T1000 (cell line): ENCODE results near the gene SORBS2.

Source experiments
- DNase-seq: peaks from one replicate; lab custom pipeline; 2025; ENCODE audit warnings: mixed read lengths; lab: John Stamatoyannopoulos, UW

Gene SORBS2

DNA sequence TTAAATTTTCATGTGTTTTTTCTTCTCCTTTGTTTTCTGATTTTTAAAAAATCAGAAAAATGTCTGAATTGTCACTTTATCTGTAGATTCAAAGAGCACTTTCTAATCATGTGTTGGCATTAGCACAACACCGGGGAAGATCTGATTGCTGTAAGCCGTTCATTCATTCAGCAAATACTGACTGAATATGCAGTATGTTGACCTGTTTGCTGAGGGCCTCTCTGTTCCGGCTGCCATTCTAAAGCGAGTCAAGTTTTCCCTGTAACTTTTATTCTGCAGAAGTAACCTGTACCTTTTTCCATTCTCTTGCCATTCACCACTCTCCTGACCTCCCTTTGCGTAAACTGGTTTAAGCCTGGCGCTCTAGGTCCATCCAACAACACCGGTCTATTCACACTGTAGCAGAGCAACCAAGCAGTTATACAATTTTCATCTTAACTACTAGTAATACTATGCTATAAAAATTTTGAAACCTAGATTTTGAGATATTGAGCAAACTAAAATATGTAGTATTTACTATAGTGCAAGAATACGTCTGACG, 6.7 kb downstream of the SORBS2 start:
- DNase-seq = no peak

DNA sequence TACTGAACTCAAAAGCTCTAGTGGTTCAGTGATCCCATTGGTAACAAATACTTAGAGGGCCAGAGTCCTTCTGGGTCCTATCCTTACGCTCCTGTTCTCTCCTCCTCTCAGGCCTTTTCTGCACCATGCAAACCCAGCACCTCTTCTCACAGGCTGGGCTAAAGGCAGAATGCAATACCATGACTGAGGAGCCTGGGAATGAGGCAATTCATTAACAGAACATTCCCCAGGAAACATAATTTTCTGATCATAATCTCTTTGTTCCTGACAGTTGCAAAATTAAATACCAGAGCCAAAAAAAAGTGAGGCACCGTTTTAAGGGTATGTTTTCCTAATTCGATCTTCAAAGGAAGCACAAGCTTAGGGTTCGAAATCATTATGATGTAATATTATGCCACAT, 9.0 kb downstream of the SORBS2 start:
- no peak for DNase-seq

DNA sequence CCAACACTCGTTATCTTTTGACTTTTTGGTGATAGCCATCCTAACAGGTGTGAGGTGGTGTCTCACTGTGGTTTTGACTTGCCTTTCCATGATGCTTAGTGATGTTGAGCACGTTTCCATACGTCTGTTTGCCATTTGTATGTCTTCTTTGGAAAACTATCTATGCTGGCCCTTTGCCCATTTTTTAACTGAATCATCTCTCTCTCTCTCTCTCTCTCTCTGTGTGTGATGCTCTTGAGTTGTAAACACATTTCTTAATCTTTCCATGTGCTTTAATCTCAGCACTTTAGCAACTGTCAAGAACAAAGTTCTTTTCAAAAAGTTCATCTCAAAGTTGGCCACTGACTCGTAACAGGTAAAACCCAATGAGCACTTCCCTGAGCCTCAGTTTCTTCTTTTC, 10.5 kb downstream of the SORBS2 start:
- DNase-seq = no peak

DNA sequence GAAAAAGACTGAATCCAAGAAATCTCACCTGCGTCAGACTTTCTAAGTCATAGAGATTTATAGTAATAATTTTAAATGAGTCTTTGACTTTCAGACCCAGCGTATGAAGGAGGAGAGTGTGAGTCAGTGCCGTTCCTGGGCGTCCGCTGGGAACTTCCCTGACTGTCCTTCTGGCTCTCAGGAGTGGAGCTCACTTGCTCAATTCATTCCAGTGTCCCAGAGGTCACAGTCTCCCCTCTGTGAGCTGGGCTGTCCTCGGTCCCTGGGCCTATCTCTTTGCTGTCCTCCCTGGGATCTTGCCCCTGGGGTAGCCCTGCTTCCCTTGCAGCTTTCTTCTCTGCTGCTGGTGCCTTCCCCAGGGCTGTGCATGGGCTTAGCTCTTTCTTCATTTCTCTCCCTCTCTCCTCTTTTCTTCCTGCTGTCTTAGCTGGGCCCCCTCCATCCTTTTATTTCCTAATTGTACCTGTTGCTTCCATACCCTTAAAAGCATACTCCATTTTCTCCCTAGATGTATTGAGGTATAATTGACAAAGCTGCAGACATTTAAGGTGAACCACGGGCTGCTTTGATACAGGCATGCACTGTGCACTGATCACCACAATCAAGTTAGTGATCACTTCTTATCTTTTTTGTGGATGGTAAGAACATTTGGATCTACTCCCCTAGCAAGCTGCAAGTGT, 11.6 kb downstream of the SORBS2 start:
- DNase-seq = no peak

DNA sequence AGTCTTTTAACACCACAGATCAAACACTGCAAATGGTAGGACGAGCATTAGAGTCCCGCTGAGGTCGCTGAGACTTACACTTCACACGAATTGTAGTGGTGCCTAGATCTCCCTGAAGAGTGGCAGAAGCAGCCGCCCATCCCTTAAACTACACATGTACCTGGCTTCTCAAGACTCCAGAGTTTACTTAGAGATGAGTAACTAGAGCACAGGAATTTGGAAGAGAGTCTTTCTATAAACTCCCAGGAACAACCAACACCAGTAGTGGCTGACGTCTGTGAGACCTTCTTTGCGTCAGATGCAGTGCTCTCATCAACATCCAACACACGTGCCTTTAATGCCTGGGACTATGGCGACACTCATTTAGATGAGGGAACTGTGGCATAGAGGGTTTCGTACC, 12.6 kb downstream of the SORBS2 start:
- DNase-seq = no peak

DNA sequence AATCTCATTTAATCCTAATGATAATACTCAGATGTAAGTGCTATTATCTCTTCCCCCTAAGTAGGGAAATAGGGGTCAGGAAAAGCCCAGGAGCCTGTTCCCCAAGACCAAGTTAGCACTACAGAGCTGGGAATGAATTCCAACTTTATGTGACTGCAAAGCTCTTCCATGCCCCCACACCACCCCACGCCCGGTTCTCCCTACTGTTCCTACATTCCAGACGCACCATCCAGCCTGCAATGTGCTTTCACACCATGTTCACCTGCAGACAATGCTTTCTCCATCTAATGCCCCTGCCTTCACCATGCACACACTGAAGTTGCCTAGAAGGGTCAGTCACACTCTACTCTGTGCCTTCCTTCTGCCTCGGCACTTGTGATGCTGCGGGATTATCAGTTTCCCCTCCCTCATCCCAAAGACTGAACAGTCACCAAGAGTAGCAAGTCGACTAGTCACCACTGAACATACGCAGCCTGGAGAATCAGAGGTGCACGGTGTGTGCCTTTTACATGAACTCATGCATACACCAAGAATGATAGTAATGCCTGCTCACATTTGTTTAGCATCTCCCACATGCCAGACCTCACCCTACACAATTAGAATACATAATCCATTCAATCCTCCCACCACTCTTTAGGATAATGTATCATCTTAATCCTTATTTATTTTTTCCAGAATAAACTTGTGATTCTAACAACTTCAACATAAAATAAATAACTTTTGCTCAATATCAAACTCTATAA, 14.2 kb downstream of the SORBS2 start:
- no peak for DNase-seq

DNA sequence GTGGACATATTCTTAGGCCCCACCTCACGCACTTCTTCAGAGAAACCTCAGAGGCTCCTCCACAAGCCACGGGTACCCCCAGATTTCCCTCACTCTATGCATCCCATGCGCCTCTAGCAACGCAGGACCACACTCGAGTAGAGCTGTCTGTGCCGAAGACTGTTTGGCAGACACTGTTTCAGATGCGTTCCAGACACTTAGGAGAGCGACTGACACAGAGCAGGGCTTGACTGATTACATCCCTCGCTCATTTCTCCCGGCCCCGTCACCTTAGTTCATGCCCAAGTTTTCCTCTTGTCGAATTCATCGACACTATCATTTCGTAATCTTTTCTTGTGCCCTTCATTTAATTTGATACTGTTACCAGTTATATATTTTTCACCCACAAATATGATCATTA, 15.0 kb downstream of the SORBS2 start:
- DNase-seq = no peak

DNA sequence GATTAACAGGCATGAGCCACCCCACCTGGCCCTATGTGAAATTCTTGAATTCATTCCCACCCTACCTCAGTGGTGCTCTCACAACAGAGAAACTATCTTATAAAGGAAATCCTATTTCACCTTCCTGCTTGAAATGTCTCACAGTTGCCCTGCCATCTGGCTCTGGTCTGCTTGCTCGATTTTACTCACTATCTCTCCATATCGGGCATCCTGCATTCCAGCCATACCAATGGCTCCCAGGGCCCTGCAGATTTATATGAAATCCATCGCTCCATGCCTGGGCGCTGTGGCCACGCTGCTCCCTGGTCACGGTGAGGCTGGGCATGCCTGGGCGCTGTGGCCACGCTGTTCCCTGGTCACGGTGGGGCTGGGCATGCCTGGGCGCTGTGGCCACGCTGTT, 15.8 kb downstream of the SORBS2 start:
- no peak for DNase-seq

DNA sequence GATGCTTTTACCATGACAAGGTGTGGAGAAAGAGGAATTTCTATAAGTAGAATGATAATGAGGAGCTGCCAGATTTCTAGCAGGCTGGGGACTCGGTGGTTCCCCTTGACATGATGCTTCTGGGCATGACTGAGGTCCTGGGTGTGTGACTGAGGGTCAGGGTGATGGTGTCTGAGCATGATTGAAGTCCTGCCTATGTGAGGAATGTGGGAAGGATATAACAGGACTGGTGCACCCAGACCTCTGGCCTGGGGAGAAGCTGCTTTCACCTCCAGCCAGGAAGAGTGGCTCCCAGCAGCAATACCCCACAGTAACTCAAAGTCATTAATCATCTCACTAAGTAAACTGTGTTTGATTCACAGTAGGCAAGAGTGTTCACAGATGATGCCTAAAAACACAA, 17.4 kb downstream of the SORBS2 start:
- no peak for DNase-seq

DNA sequence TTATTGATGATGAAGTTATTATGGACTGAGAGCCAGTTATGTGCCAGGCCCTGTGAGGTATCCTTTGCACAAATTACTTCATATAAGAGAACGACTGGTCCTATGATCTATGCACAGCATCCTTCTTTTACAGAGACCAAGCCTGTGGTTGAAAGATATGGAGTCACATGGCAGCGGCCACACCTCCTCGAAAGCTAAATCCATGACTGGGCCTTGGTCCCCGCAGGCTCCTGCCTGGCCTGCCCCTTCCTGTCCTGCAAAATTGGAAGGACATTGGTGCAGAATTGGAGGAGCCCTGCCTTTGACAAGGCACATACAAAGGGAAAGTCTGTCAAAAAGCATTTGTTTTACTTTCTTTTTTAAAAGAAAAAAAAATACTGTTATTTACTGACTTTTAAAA, 18.3 kb downstream of the SORBS2 start:
- no peak for DNase-seq

DNA sequence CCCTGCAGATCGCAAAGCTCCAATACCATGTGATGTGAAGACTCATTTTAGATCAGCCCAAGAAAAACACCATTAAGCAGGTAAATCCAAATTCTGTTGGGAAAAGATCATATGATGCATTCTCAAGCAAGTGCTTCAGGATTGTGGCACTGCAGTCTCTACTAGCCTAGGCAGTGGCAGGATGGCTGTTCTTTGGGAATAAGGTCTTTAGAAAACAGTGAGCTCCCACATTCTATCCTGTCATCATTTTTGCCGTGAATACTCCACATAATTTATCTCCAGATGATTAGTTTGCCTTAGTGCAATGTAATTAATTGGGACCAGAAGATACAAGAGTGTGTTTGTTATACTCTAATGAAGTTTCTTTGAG, 18.9 kb downstream of the SORBS2 start:
- DNase-seq = no peak

DNA sequence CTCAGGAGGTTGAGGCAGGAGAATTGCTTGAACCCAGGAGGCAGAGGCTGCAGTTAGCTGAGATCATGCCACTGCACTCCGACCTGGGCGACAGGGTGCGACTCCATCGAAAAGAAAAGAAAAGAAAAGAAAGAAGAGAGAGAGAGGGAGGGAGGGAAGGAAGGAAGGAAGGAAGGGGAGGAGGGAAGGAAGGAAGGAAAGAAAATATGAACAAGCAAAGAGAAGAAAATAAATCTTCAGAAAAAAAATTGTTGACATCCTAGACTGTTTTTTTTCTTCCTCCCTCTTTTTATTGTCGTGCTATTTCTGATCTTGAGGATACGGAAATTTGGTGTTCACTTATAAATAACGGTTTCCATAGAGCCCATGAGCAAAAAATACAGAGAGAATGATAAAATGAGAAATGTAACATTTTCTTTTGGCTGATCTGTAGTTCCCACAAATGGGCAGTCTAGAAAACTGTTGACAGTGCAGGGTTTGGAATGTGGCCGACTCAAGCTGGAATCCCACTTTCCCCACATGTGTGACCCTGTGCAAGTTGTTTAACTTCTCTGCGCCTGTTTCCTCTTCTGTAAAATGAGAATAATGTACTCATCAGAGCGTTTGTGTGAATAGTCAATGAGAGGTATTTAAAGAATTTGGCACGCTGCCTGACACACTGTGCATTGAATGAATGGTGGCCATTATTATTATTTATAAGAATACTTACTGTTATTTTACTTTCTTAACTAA, 19.4 kb downstream of the SORBS2 start:
- DNase-seq = no peak

DNA sequence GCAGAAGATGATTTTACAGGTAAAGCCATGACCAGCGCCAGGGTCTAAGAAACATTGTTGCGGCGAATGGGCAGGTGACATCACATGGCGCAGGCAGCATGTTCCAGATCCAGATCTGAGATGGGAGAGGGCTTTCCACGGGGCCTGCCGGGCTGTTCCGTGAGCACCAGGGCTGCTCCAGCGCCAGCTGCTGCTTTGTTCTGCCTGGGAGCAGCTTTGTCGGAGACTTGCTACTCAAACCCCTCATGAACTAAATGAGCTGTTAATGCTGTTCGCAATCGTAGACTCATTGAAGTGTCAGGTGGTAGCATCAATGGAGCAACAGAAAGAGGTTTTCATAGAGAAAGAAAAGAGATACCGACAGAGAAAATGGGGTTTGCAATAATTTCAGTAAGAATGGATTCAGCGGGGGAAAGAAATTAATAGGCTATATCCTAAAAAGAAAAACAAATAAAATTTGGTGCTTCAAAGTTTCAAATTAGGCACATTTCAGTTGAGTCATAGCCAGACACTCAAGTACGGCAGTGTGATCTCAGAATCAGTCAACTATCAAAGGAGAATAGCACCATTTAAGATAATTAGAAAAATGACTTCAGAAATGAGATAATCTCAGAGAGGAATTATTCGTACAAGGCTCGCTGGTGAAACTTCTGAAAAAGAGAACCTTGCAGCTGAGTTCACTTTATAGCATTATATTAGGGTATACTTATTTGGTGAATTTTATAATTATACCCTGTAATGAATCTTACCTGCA, 23.9 kb downstream of the SORBS2 start:
- no peak for DNase-seq

DNA sequence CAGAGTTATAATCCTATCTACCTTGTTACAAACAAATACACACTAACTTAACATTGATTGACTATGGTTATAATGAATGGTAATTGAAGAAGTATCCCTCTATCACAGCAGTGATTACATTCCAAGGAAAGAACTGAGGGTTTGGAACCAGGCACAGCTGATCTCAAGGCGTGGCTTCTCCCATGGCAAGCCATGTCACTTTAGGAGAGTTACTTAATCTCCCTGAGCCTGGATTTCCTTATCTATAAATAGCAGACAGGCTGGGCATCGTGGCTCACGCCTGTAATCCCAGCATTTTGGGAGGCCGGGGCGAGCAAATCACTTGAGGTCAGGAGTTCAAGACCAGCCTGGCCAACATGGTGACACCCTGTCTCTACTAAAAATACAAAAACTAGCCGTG, 25.6 kb downstream of the SORBS2 start:
- no peak for DNase-seq

DNA sequence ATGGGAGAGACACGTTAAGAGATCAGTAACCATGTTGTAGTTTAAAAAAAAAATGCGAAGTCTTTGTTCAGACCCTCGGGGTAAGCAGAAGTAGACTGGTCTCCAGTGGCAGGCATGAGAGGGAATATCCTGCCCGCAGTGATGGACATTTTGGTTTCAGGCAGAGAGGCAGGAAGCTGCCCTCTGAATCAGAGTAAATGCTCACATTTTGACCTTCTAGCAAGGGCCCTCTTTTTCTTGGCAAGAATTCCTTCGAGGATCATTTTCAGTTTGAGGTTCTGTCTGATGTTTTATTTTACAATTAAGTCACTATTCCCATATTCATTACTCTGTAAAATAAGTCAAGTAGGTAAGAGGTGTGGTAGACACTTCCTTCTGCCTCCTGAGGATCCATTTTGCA, 28.4 kb downstream of the SORBS2 start:
- no peak for DNase-seq

DNA sequence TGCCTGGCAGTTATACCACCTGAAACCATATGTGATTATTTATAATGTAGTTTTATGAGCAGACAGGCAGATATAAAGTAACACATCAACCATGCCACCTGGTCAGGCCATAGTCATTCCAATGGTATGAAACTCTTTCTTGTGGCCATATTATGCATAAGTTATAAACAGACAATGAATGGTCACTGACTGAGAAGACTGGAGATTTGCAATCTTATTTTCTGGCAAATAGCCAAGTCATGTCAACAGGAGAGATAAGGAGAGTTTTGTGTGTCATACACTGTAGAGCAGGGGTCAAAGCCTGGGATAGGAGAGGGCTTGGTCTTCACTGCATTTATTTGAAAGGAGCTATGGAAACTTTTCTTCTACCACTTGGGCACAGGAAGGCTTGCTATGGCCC, 29.5 kb downstream of the SORBS2 start:
- no peak for DNase-seq

DNA sequence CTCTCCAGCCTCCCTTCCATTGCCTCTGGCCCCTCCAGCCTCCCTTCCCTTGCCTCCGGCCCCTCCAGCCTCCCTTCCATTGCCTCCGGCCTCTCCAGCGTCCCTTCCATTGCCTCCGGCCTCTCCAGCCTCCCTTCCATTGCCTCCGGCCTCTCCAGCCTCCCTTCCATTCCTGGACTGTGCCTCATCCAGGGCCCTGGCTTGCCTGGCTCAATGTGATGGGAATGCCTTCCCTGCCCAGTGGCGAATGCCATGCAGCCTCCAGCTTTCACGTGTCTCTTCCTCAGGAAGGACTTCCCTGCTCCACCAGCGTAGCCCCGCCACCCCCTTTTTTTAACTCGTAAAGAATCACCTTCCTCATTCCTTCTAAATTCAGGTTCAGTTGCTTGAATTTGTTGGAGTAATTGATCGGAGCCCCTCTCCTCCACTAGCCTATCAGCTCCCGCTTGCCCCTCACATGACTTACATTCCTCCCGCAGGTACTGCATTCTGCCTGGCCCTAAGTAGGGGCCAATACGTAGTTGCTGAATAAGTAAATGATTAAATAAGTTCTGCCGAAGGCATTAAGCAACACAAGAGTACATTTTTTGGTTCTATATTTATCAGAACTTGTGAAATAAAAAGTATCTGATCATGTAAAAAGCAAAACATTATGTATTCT, 30.3 kb downstream of the SORBS2 start:
- no peak for DNase-seq

DNA sequence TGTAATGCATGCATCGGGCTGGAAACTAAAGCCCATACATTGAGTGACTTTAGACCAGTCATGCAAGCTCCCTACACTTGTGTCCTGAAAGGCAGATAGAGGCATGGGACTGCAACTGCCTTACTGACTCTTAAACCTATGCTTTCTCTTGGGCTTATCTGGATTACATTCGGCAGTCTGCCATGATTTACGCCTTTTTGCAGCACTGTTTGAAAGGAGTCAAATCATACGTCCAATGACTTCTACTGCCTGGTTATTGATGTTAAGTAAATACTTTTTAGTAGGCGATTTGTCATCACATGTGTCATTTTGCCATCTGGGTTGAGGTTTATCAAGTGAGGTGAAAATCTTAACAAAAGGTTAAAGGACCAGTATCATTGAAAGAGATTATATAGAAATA, 31.5 kb downstream of the SORBS2 start:
- DNase-seq = no peak

DNA sequence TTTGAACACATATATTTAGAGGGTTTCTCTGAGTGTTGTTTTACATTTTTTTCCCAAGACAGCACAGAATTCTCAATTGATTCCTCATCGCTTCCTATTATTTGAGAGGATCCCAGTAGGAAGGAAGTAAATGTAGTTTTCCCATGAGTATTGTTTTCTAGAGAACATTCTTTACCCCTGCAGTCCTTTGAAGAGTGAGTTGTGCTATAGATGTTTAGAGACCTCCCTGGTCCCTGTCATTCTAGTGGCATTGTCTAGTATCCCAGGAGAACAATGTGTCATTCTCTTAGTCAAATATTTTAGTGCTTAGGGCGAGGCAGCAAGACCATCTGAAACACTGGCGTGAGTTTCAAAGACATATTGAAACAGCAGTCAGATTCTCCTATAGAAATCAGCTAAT, 32.5 kb downstream of the SORBS2 start:
- DNase-seq = no peak

DNA sequence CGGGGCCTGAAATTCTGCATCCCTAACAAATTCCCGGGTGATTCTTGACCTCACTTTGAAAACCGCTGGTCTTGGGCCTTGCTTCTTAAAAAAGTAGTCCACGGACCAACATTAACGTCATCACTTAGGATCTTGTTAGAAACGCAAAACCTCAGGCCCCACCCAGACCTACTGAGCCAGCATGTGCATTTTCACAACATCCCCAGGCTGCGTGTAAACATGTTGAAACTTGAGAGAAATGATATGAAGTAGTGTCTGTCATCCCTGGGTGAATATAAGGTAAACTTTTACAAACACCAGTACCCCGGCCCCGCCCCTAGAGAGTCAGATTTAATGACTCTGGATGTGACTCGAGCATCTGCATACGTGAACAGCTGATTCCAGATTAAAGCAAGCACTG, 33.7 kb downstream of the SORBS2 start:
- DNase-seq = no peak

DNA sequence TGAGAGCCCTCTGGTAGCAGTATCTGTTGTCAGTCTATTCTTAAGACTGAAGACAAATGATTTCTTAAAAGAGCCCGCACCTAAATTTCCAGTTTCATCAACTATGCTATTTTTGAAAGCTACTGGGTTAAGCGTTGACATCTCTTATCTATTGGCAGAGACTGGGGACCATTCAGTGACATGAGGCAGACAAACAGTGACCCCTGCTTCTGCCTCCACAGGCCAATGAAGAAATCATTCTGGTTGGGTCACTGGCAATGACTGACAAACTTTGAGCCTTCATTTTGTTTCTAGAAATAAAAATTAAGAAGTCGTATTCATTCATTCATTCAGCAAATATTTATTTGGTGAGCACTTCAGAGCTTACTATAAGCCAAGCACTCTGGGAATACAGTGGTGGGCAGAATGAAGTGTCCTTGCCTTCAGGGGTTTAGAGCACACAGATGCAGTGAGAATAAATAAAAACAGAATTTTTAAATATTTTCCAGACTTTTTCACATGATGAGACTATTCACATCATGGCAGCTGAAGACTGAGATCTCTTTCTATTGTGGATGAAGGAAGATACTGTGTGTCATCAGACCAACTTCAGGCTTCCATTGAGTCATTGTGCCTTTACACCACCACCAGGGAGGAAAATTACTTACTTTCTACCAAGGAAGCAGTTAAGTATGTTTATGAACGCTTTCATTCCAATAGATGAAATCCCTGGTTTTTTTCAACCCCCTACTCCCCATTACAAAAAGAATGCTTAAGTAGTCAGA, 36.0 kb downstream of the SORBS2 start:
- DNase-seq = no peak
